Hematopoietic multipotent progenitor cell treated with erythropoietin and hydrocortisone succinate and interleukin-3 and kit ligand, for 6 days (in vitro differentiated cells): ENCODE results near the gene MBOAT2.

Source experiments
- DNase-seq: peaks from one replicate; pipeline ENCODE4 v3.0.0-alpha.2; 2015

The MBOAT2 gene

DNA sequence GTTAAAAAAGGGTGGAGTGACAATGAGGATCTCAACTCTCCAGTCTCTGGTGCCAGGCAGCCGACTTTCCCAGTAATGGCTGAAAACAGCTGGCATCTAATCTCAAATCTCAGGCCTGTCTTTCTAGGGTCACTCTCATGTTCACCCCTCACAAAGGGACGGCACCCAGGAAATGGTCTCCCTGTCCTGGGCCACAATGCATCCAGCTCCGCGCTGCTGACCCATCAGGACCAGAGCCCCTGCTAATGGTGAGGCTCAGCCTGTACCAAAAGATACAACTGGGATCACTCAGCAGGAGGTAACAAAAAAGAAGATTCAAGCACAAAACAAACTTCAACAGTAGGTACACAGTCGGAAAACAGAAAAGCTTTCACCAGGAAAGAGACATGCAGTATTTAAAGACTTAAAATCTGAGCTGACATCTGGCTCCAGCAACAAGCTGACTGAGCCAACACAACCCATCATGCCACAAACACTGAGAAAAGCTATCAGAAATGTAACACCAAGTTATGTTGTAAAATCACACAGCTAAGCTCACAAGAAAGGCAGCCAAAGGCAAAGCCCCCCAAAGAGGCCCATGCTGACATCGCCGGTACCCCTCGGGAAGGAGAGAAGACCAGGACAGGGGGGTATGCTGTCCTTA is 152.5 kb downstream of the MBOAT2 start:
- no peak for DNase-seq

DNA sequence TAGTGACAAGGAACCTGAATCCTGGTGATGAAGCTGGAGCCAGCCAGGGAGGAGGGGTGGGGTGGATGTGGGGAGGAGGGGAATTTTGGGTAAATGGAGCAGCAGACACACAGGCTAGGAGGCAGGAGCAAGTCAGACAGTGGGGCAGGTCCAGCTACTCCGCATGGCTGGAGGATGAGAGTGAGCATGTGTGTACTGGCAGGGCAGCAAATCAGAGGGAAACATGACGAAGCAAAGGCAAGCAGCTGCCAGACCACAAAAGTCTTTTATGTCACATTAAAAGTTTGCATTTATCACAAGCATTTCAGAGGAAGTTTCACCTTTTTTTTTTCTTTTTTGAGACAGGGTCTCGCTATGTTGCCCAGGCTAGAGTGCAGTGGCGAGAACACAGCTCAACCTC is 154.2 kb downstream of the MBOAT2 start:
- DNase-seq = peak; percentile 22

GRCh38 chr2:8848328-8849100 is 155.0 kb downstream of the MBOAT2 start:
- no peak for DNase-seq

- no peak for DNase-seq
Measured at GRCh38 chr2:8847400-8847799, 156.1 kb downstream of the MBOAT2 start.

GRCh38 chr2:8841932-8842331 is 161.6 kb downstream of the MBOAT2 start:
- no peak for DNase-seq

DNA sequence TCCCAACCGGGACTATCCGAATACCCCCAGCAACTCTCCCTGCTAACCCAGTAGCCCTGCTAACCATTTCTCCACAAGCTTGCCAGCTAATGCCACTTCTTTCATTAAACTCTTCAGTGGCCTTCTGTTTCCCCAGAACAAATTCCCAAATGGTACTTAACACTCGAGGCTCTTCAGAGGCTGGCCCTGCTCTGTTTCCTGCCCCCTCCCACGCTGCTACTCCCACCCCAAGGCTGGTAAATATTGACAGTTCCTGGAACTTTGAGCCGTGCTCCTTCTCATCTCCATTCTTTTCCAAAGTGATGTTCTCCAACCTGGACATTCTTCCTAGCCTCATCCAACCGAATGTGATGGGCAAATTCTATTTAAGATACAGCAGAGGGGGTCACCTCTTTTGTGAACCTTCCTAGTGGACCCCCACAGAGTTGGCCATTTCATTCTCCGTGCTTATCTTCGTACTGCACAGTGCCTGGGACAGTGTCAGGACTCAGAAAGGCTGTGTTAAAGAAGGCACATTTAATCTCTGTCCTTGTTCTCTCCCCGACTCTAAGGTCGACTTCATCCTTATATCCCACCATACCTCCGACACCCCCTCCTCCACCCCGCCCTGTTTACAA is 162.9 kb downstream of the MBOAT2 start:
- no peak for DNase-seq

DNA sequence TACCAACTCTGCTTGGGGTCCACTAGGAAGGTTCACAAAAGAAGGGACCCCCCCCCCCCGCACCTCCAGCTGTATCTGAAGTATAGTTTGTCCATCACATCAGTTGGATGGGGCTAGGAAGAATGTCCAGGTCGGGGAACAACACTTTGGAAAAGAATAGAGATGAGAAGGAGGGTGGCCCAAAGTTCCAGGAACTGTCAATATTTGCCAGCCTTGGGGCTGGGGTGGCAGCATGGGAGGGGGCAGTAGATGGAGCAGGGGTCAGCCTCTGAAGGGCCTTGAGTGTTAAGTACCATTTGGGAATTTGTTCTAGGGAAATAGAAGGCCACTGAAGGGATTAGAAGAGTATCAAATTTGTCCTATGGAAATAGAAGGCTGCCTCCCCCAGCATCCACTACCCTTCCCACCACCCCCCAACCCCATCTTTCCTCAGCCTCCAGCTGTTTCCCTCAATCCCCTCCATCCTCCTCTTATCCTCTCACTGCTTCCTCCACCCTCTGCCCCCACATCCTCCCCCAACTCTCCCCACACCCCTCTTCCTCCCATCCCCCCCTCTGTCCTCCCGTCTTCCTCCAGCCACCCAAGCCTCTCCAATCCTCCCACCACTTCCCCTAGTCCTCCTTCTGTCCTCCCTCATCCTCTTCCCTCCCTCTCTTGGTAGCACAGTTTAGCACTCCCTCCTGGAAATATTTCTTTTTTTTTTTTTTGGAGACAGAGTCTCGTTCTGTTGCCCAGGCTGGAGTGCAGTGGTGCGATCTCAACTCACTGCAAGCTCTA is 164.1 kb downstream of the MBOAT2 start:
- no peak for DNase-seq

DNA sequence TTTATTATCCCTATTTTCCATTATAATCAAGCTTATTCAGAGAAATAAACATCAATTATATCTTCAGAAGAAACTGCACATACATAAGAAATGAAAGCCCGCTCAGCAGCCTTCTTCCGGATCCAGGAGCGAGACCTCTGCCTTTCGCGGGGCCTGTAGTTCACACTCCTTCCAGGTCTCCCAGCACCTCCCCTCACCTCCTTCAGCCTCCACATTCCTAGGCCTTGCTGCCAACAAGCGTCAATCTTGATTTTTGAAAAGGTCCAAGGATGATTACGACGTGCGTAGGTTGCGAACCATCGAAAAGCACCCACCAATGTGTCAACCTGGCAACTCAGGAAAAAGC is 165.7 kb downstream of the MBOAT2 start:
- DNase-seq = no peak

- peak; percentile 91 for DNase-seq
Measured at GRCh38 chr2:8836971-8837794, 166.3 kb downstream of the MBOAT2 start, which contains the start of gene KIDINS220. Gene KIDINS220 (minus strand): TSS chr2:8837613. CDS start chr2:8827093, 10,520 bp downstream.

GRCh38 chr2:8835279-8835678 is 168.2 kb downstream of the MBOAT2 start:
- DNase-seq = peak; percentile 42

DNA sequence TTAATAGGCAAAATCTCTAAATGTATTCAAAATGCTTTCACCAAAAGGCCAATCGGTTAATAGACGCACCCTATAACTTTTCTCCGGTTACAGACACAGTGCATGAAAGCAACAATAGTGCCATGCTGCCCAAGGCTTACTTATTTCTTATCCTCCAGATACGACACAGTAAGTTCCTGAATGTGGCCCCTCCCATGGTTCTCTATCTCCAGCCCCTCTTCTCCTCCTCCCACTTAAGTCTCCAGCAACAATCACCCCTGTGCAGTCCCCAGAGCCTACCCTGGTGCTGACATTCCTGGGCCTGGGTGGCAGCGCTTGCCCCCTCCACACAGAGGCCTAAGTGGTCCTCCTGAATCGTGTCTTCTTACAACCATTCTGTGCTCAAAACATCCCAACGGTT is 169.6 kb downstream of the MBOAT2 start:
- DNase-seq = peak; percentile 54

- DNase-seq = no peak
Measured at GRCh38 chr2:8831516-8831915, 172.0 kb downstream of the MBOAT2 start.

- DNase-seq = no peak
Measured at GRCh38 chr2:8827729-8828128, 175.8 kb downstream of the MBOAT2 start.

DNA sequence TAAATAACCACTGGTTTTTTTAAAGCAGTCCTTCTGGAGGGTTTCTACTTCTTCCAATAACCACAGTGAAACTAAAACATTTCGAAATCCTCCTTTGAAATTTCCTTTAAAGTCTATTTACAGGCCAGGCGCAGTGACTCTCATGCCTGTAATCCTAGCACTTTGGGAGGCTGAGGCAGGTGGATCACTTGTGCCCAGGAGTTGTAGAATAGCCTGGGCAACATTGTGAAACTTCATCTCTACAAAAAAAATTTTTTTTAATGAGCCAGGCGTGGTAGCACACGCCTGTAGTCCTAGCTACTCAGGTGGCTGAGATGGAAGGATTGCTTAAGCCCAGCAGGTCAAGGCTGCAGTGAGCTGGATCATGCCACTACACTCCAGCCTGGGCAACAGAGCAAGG is 181.3 kb downstream of the MBOAT2 start:
- no peak for DNase-seq

DNA sequence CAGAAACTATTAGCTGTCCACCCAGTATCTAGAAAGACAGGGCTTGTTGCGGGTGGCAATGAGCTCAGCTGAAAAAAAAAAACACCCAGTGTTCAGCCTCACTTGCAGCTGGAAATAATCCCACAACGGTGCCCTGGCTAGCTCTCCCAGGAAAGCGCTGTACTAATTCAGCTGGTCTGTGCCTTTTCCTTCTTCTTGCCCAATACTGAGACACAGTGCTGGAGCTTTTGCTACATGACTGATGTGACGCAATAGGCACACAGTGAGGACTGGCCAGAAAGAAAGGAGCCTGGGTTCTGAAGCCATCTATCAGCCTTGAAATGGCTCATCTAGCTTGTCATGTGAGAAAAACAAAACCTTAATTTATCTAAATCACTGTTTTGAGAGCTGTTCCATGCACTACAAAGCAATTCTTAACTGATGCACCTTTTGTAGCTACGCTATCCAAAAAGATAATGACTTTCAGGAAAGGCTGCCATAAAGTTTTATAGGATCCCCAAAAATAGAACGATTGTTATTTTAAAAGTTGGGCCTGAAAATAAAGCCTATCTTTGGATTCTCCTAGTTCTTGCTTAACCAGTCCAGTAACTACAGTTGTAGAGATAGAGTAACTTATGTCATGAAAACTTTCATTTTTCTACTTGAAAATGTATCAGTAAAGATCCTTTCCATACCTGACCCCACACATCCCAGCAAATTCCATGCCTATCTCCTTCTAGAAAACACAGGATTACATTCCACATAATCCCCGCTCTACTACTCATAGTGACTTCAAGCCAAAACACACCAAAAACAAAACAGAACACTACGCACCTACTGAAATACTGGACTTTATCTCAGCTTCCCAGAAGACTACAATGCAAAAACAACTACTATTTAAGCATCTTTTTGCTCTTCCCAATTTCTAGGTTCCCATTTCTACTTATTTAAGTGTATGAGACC is 181.9 kb downstream of the MBOAT2 start:
- DNase-seq = peak; percentile 26

DNA sequence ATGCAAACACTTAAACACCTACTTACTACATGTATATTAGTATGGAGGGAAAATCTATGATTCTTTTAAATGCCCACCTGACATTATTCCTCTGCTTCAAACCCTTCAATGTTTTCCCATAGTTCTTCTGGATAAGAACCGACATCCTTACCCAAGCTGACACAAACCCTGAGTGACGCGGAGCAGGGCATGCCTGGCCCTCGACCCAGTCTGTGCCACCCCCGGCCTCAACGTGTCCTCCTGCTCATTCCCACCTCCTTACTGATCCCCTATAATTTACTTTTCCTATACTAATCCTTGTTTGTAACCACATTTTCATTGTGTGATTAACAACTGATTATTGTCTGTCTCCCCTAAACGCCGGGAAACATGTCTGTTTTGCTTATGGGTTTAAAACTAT is 183.5 kb downstream of the MBOAT2 start:
- no peak for DNase-seq

DNA sequence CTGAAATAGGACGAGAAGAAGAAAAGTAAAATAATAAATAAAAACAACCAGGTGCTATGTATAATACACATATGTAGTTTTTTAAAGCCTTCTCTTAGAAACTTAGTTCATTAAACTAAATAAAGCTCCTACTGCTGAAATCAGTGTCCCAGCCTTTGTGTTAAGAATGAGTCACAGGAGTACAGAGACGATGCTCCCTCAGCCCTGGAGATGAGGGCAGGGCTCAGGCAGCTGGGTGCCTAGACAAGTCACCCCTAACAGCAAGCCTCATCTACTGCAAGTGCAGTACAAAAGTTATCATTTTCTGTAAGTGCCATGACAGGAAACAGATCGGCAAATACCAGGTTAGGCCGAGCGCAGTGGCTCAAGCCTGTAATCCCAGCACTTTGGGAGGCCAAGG is 184.3 kb downstream of the MBOAT2 start:
- DNase-seq = no peak

- no peak for DNase-seq
Measured at GRCh38 chr2:8817221-8817620, 186.3 kb downstream of the MBOAT2 start.

DNA sequence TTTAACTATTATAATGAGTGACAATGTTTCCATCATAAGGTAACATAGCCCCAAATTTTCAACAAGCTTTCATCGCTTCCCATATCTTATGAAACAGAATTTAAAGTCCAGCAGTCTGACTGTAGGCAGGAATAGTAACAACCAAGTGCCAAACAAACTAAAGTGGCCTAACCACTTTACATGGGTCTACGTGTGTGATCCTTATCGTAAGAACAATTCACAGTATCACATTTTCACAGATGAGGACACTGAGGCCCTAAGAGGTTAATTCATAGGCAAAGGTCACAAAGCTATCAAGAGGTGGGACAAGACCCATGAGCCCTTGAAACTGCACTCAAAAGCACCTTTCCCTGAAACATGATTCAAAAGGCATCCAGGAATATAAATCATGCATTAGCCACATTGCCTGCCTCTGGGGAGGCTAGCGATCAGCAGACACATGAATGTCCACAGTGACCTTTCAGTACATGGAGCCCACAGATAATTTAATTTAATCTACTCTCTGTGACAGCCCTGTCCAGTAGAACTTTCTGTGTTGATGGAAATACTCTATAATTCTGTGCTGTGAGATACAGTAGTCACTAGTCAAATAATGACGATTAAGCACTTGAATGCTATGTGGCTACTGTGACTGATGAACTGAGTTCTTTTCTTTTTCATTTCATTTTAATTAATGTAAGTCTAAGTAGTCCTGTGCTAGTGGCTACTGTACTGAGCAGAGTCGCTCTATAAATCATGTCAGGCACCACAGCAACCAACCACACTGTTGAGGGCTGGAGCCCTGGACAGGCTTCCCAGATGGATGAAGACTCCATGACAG is 196.4 kb downstream of the MBOAT2 start:
- DNase-seq = no peak
